ENCODE measurements around the gene ZC3H11A. TPM values are rescaled to one million over a fixed set of nuclear protein-coding genes. Genes with fewer than 3 reads are reported as not detected.

Gene ZC3H11A
- total RNA-seq, 1 donor from 2014 or later, result 50.1 TPM

DNA sequence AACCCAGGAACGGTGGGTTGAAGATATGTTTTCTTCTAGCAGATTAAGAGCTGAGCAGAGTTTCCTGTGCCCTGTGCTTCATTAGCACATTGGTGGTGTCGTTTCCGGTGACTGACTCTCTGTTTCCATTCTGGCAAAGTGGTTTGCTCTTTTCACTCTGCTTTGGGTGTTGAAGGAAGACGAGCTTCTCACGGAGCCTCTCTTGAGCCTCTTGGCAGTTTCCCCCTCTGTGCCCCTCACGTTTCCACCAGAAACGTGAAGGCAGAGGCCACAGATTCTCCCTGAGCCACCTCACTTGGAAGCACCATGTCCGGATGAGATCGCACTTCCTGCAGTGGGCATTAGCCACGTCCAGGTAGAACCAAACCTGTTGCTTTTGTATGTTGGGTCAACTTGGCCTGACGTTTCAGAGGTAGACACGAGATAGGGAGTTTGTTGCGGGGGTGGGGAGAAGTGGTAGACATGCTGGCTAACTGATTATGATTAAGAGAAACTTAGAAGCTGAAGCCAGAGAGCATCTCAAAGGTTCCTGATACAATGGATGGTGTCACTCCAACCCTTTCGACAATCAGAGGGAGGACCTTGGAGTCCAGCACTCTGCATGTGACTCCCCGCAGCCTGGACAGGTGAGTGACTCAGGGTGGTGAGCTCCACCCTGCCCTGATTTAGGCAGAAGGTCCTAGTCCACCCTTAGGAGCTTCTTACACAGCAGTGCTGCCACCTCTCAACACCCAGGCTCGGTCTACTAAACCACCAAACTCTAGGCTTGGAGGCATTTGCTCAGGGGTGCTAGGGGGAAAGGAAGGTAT lies 30.2 kb upstream of the ZC3H11A start, which contains the start of gene LAX1:
TSS of gene LAX1 (plus strand) at position 155 of the 809 bp plus-strand sequence. CDS start at position 538, 383 bp downstream.
- DNase-seq, result no peak
- Histone ChIP-seq H3K27ac (replicated peaks) (no peak within 1 kb of the TSS), H3K36me3 (no peaks in the 10 kb centered on the region), H3K4me3 (no peak within 1 kb of the TSS), H3K27me3 (ENCODE audit: low read depth) (no peaks in the 10 kb centered on the region), H3K4me1 (peaks cover 4% of the 10 kb centered on the region), H3K9me3 (replicated peaks) (no peaks in the 10 kb centered on the region)
- intact Hi-C loops (cut with micrococcal nuclease), result no loop called here
- TF ChIP-seq, protein P1, sequence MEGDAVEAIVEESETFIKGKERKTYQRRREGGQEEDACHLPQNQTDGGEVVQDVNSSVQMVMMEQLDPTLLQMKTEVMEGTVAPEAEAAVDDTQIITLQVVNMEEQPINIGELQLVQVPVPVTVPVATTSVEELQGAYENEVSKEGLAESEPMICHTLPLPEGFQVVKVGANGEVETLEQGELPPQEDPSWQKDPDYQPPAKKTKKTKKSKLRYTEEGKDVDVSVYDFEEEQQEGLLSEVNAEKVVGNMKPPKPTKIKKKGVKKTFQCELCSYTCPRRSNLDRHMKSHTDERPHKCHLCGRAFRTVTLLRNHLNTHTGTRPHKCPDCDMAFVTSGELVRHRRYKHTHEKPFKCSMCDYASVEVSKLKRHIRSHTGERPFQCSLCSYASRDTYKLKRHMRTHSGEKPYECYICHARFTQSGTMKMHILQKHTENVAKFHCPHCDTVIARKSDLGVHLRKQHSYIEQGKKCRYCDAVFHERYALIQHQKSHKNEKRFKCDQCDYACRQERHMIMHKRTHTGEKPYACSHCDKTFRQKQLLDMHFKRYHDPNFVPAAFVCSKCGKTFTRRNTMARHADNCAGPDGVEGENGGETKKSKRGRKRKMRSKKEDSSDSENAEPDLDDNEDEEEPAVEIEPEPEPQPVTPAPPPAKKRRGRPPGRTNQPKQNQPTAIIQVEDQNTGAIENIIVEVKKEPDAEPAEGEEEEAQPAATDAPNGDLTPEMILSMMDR (IDR thresholded peaks at IDR 0.05; ENCODE audit: borderline replicate concordance), result no peak

DNA sequence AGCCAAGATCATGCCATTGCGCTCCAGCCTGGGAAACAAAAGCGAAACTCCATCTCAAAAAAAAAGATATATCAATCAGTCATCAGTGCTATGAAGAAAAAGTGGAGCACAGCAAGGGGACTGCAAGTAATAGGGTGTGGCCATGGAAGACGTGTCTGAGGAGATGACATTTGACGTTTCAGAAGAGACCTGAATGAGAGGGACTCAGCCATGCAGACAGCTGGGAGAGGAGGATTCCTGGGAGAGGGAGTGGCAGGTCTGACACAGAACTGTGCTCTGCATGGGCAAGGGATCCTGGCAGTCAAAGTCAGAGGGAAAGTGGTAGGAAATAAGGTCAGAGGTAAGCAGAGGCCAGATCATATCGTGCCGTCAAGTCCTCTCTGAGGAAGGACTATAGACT lies 27.2 kb upstream of the ZC3H11A start:
- intact Hi-C loops (cut with micrococcal nuclease), result no loop called here
- no peak for DNase-seq
- no peaks in the 10 kb centered on the region for H3K36me3 ChIP-seq
- H3K4me3 ChIP-seq, result no peak overlapping the region
- no peaks in the 10 kb centered on the region for H3K9me3 ChIP-seq (replicated peaks)
- TF ChIP-seq, protein P1 (IDR thresholded peaks at IDR 0.05; ENCODE audit: borderline replicate concordance), result no peak
- H3K27ac ChIP-seq (replicated peaks), result no peak overlapping the region
- H3K27me3 ChIP-seq (ENCODE audit: low read depth), result no peaks in the 10 kb centered on the region
- peaks cover 9% of the 10 kb centered on the region for H3K4me1 ChIP-seq

DNA sequence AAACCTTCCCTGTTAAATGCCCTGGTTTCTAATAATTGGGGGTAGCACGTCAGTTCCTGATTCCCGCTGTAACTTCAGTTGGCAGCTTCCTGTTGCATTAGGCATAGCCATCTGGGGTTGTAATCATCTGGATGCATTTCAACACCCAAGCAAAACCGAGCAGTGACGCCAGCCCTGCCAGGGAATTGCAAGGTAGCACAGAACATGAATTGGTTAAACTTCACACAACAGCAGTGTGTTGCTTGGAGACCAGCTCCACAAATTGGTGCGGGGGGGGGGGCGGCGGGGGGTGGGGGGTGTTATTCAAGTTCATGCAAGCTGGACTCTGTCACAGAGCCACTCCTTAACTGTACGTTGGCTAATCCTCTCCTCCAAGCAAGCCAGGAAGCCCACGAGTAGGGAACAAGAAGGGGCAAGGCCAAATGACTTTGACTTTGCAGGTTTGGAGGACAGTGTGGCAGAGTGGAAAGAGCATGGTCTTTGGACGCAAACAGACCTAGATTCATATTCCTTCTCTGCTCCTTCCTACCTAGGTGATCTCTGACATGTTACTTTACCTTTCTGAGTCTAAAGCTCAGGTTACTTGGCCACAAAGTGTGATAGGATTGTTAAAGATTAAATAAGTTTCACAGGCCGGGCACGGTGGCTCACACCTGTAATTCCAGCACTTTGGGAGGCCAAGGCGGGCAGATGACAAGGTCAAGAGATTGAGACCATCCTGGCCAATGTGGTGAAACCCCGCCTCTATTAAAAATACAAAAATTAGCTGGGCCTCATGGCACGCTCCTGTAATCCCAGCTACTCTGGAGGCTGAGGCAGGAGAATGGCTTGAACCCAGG lies 25.7 kb upstream of the ZC3H11A start:
- intact Hi-C loops (cut with micrococcal nuclease), result no loop called here
- no peaks in the 10 kb centered on the region for H3K9me3 ChIP-seq (replicated peaks)
- DNase-seq, result peak; percentile 63
- peak overlapping the region; percentile 42 for H3K4me3 ChIP-seq
- TF ChIP-seq, protein P1 (IDR thresholded peaks at IDR 0.05; ENCODE audit: borderline replicate concordance), result no peak
- peaks cover 9% of the 10 kb centered on the region for H3K4me1 ChIP-seq
- H3K27me3 ChIP-seq (ENCODE audit: low read depth), result no peaks in the 10 kb centered on the region
- H3K27ac ChIP-seq (replicated peaks), result peak overlapping the region; percentile 60
- H3K36me3 ChIP-seq, result no peaks in the 10 kb centered on the region

DNA sequence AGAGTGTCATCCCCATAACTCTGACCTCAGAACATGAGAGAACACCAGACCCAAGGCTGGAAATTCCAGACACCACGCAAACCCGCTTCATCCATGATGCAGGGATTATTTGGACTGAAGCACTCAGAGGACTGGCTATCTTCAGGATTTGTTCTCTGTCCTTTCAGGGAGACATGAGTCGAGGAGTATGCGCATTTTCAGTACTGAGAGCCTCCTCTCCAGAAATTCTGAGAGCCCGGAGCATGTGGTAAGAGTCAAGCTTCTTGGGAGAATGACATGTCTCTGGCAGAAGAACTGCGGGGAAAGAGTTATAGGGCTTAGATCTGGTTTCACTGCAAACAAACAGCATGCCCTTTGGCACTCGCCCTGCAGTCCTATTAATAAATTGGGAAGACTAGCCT lies 23.5 kb upstream of the ZC3H11A start:
- H3K9me3 ChIP-seq (replicated peaks), result no peaks in the 10 kb centered on the region
- TF ChIP-seq, protein P1 (IDR thresholded peaks at IDR 0.05; ENCODE audit: borderline replicate concordance), result no peak
- intact Hi-C loops (cut with micrococcal nuclease), result no loop called here
- H3K36me3 ChIP-seq, result no peaks in the 10 kb centered on the region
- H3K27me3 ChIP-seq (ENCODE audit: low read depth), result no peaks in the 10 kb centered on the region
- H3K4me1 ChIP-seq, result peaks cover 9% of the 10 kb centered on the region
- no peak for DNase-seq
- H3K4me3 ChIP-seq, result no peak overlapping the region
- no peak overlapping the region for H3K27ac ChIP-seq (replicated peaks)

DNA sequence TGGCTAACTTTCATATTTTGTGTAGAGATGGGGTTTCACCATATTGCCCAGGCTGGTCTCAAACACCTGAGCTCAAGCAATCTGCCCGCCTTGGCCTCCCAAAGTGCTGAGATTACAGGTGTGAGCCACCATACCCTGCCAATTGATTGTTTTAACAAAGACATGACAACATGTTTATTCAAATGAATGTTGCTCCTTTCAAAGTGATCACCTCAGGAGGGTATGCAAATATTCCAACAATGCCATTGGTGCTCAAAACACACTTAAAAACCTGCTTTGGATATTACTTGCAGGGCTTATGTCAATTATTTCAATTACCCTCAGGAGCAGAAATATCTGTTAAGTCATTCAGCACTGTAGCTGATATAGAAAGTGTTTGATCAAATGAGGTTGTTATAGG lies 22.6 kb upstream of the ZC3H11A start:
- Histone ChIP-seq H3K27ac (replicated peaks) (no peak overlapping the region), H3K36me3 (no peaks in the 10 kb centered on the region), H3K4me1 (peaks cover 9% of the 10 kb centered on the region), H3K27me3 (ENCODE audit: low read depth) (no peaks in the 10 kb centered on the region), H3K4me3 (no peak overlapping the region), H3K9me3 (replicated peaks) (no peaks in the 10 kb centered on the region)
- intact Hi-C loops (cut with micrococcal nuclease), result no loop called here
- TF ChIP-seq, protein P1 (IDR thresholded peaks at IDR 0.05; ENCODE audit: borderline replicate concordance), result no peak
- DNase-seq, result no peak
